HG03196 (cell line): ENCODE data around the gene ATP6V1A.

ENCODE experiments used
- ATAC-seq: cut with Tn5 transposase; IDR thresholded peaks from one replicate; pipeline ENCODE4 v1.9.1; 2021; ENCODE audit not compliant: unreplicated experiment

ATP6V1A gene

GRCh38 chr3:113745756-113746547, 883 bp upstream of the ATP6V1A start, which contains the start of gene NAA50:
NAA50 (minus strand) TSS chr3:113746249; CDS start chr3:113745949, 300 bp downstream.
- peak; percentile 51 for ATAC-seq

- ATAC-seq = peak; percentile 2
Observed at GRCh38 chr3:113747283-113748046, 630 bp downstream of the ATP6V1A start.

GRCh38 chr3:113751141-113751540, 4.3 kb downstream of the ATP6V1A start:
- ATAC-seq = no peak

GRCh38 chr3:113753376-113753985, 6.6 kb downstream of the ATP6V1A start:
- ATAC-seq = no peak

GRCh38 chr3:113754494-113755159, 7.8 kb downstream of the ATP6V1A start:
- no peak for ATAC-seq

- no peak for ATAC-seq
Observed at GRCh38 chr3:113758389-113759024, 11.7 kb downstream of the ATP6V1A start.

- no peak for ATAC-seq
Observed at GRCh38 chr3:113764698-113765097, 17.9 kb downstream of the ATP6V1A start.

- ATAC-seq = peak; percentile 80
Observed at GRCh38 chr3:113769551-113769950, 22.7 kb downstream of the ATP6V1A start.

- no peak for ATAC-seq
Observed at GRCh38 chr3:113771993-113772392, 25.2 kb downstream of the ATP6V1A start.

GRCh38 chr3:113773381-113773780, 26.5 kb downstream of the ATP6V1A start:
- ATAC-seq = no peak

- ATAC-seq = no peak
Observed at GRCh38 chr3:113775516-113775915, 28.7 kb downstream of the ATP6V1A start.

GRCh38 chr3:113776564-113776963, 29.7 kb downstream of the ATP6V1A start:
- no peak for ATAC-seq

GRCh38 chr3:113783463-113783862, 36.6 kb downstream of the ATP6V1A start:
- ATAC-seq = no peak

GRCh38 chr3:113783980-113784379, 37.1 kb downstream of the ATP6V1A start:
- no peak for ATAC-seq

- no peak for ATAC-seq
Observed at GRCh38 chr3:113791381-113791780, 44.5 kb downstream of the ATP6V1A start.

- ATAC-seq = no peak
Observed at GRCh38 chr3:113794526-113794925, 47.7 kb downstream of the ATP6V1A start.

- ATAC-seq = no peak
Observed at GRCh38 chr3:113795693-113796092, 48.9 kb downstream of the ATP6V1A start.

GRCh38 chr3:113802795-113803455, 56.1 kb downstream of the ATP6V1A start:
- peak; percentile 77 for ATAC-seq

- ATAC-seq = no peak
Observed at GRCh38 chr3:113804661-113805060, 57.8 kb downstream of the ATP6V1A start.

GRCh38 chr3:113805249-113805648, 58.4 kb downstream of the ATP6V1A start:
- no peak for ATAC-seq
